H1 (cell line): ENCODE measurements around the gene TMEM273. TPM values are rescaled to one million over a fixed set of nuclear protein-coding genes. Genes with fewer than 3 reads are reported as not detected.
A peak's percentile ranks its signal among the peaks of the same experiment; 100 is the strongest.

Experiments
- CTCF ChIA-PET: fragments of 300-600 bp; sonication (Branson Sonifier 250); formaldehyde crosslinking; loops from one replicate; lab custom pipeline; 2021; ENCODE audit not compliant: partially characterized antibody; lab: Charles Lee
- POLR2A ChIA-PET: fragments of 300-600 bp; sonication (Branson Sonifier 250); formaldehyde crosslinking; loops from one replicate; lab custom pipeline; 2021; ENCODE audit warnings: inconsistent platforms; ENCODE audit not compliant: partially characterized antibody; lab: Charles Lee
- DNase-seq, 2 experiments: peaks; one replicate each; pipeline versions ENCODE4 v3.0.0 to v3.0.0-alpha.2; 2010 to 2022; ENCODE audit warnings: low spot score in 2 of 2, low read depth in 1 of 2, mixed read lengths in 1 of 2
- FAIRE-seq: peaks from 2 replicates; lab custom pipeline; 2011; peaks lifted over from hg19 to GRCh38; lab: Jason Lieb, UNC
- H2AFZ ChIP-seq: 2 replicates; pipeline ENCODE4 v1.8.1; 2012; ENCODE audit warnings: low read length, inconsistent platforms
- H2AK5ac ChIP-seq: 2 replicates; pipeline ENCODE4 v1.6.1; 2013; ENCODE audit warnings: low read depth, low read length
- H2BK120ac ChIP-seq: replicated peaks from 2 replicates; pipeline ENCODE3; 2013; ENCODE audit warnings: low read depth, low read length, inconsistent platforms
- H2BK12ac ChIP-seq: 2 replicates; pipeline ENCODE4 v1.6.1; 2013; ENCODE audit warnings: low read depth, low read length
- H2BK15ac ChIP-seq: 2 replicates; pipeline ENCODE4 v1.6.1; 2013; ENCODE audit warnings: low read length
- H2BK20ac ChIP-seq: 2 replicates; pipeline ENCODE4 v1.6.1; 2013; ENCODE audit warnings: low read length
- H2BK5ac ChIP-seq: 2 replicates; pipeline ENCODE4 v1.6.1; 2013; ENCODE audit warnings: low read depth, low read length
- H3K14ac ChIP-seq: 2 replicates; pipeline ENCODE4 v1.6.1; 2013; ENCODE audit warnings: inconsistent platforms; ENCODE audit not compliant: insufficient read length
- H3K18ac ChIP-seq: 2 replicates; pipeline ENCODE4 v1.6.1; 2013; ENCODE audit warnings: low read length; ENCODE audit errors: extremely low read depth
- H3K23ac ChIP-seq: 2 replicates; pipeline ENCODE4 v1.6.1; 2013; ENCODE audit warnings: inconsistent platforms; ENCODE audit not compliant: insufficient read length
- H3K23me2 ChIP-seq: 2 replicates; pipeline ENCODE4 v1.6.1; 2013; ENCODE audit warnings: low read depth, low read length
- H3K27ac ChIP-seq: 2 replicates; pipeline ENCODE4 v1.6.1; 2011; ENCODE audit warnings: low read depth, low read length, inconsistent platforms
- H3K27me3 ChIP-seq, 4 experiments: replicated peaks in 1 of 4; 1 replicate in 1 of 4; 2 replicates in 3 of 4; pipeline versions ENCODE4 v1.6.1 to v1.8.1; 2011 to 2013; ENCODE audit warnings: low read length in 3 of 4, mild to moderate bottlenecking in 3 of 4, inconsistent platforms in 2 of 4, mixed read lengths in 2 of 4, moderate library complexity in 1 of 4; ENCODE audit not compliant: control insufficient read depth in 3 of 4, insufficient read depth in 3 of 4; ENCODE audit errors: extremely low read depth in 1 of 4
- H3K36me3 ChIP-seq, 4 experiments: 2 replicates each; pipeline versions ENCODE4 v1.6.1 to v1.8.1; 2011 to 2013; ENCODE audit warnings: mild to moderate bottlenecking in 4 of 4, low read length in 3 of 4, moderate library complexity in 2 of 4, control low read depth in 1 of 4, inconsistent platforms in 1 of 4; ENCODE audit not compliant: insufficient read depth in 4 of 4, control insufficient read depth in 2 of 4
- H3K4ac ChIP-seq: replicated peaks from 2 replicates; pipeline ENCODE3; 2013; ENCODE audit warnings: low read length, low read depth, mixed read lengths, inconsistent platforms; ENCODE audit not compliant: insufficient read length
- H3K4me1 ChIP-seq, 4 experiments: replicated peaks in 1 of 4; 1 replicate in 1 of 4; 2 replicates in 3 of 4; pipeline versions ENCODE4 v1.6.1 to v1.8.1; 2011 to 2013; ENCODE audit warnings: low read length in 3 of 4, inconsistent platforms in 2 of 4, mixed read lengths in 1 of 4; ENCODE audit not compliant: insufficient read depth in 4 of 4, control insufficient read depth in 3 of 4
- H3K4me2 ChIP-seq, 2 experiments: 2 replicates each; pipeline versions ENCODE4 v1.6.1 to v1.8.1; 2011 to 2013; ENCODE audit warnings: low read depth in 2 of 2, low read length in 2 of 2, control low read depth in 1 of 2, inconsistent platforms in 1 of 2, mild to moderate bottlenecking in 1 of 2; ENCODE audit not compliant: insufficient read depth in 1 of 2
- H3K4me3 ChIP-seq, 4 experiments: fragments of 200-600, 300-600 bp in 1 of 4; sonication (generic), shearing (Covaris generic), sonication (Bioruptor Twin) in 1 of 4; 2 replicates each; pipeline versions ENCODE4 v1.5.1 to v1.8.1; 2011 to 2016; ENCODE audit warnings: low read length in 4 of 4, low read depth in 3 of 4, control low read depth in 2 of 4, inconsistent platforms in 2 of 4, mild to moderate bottlenecking in 2 of 4, mixed read lengths in 1 of 4, moderate library complexity in 1 of 4; ENCODE audit not compliant: insufficient read depth in 2 of 4; ENCODE audit errors: extremely low read depth in 1 of 4
- H3K56ac ChIP-seq: replicated peaks from 2 replicates; pipeline ENCODE3; 2013; ENCODE audit warnings: low read depth, mild to moderate bottlenecking, mixed read lengths, low read length, inconsistent platforms; ENCODE audit not compliant: insufficient read length
- H3K79me1 ChIP-seq: 2 replicates; pipeline ENCODE4 v1.6.1; 2013; ENCODE audit warnings: low read depth, low read length, control low read depth
- H3K79me2 ChIP-seq, 2 experiments: 2 replicates each; pipeline versions ENCODE4 v1.6.1 to v1.8.1; 2012 to 2013; ENCODE audit warnings: low read length in 2 of 2, mild to moderate bottlenecking in 2 of 2, inconsistent platforms in 1 of 2; ENCODE audit not compliant: insufficient read depth in 2 of 2, control insufficient read depth in 1 of 2
- H3K9ac ChIP-seq, 4 experiments: replicated peaks in 1 of 4; 1 replicate in 1 of 4; 2 replicates in 3 of 4; pipeline versions ENCODE4 v1.6.1 to v1.8.1; 2011 to 2013; ENCODE audit warnings: low read depth in 3 of 4, low read length in 3 of 4, control low read depth in 2 of 4, mild to moderate bottlenecking in 2 of 4, moderate library complexity in 2 of 4, inconsistent platforms in 1 of 4; ENCODE audit errors: extremely low read depth in 1 of 4
- H3K9me3 ChIP-seq, 2 experiments: 2 replicates each; pipeline versions ENCODE4 v1.6.1 to v1.8.1; 2012 to 2013; ENCODE audit warnings: mild to moderate bottlenecking in 2 of 2, moderate library complexity in 2 of 2, control low read depth in 1 of 2, inconsistent platforms in 1 of 2, low read depth in 1 of 2, low read length in 1 of 2, mixed read lengths in 1 of 2; ENCODE audit not compliant: insufficient read depth in 2 of 2
- H4K20me1 ChIP-seq, 2 experiments: replicated peaks in 1 of 2; 2 replicates each; pipeline versions ENCODE3 to v1.8.1; 2011 to 2013; ENCODE audit warnings: inconsistent platforms in 2 of 2, low read length in 2 of 2, mild to moderate bottlenecking in 1 of 2; ENCODE audit not compliant: insufficient read depth in 2 of 2, control insufficient read depth in 1 of 2
- H4K5ac ChIP-seq: 2 replicates; pipeline ENCODE4 v1.6.1; 2013; ENCODE audit warnings: low read length, low read depth, mixed read lengths, inconsistent platforms; ENCODE audit not compliant: insufficient read length
- H4K8ac ChIP-seq: 2 replicates; pipeline ENCODE4 v1.8.0; 2013; ENCODE audit warnings: mild to moderate bottlenecking, moderate library complexity, low read length, inconsistent platforms; ENCODE audit not compliant: insufficient read depth; ENCODE audit errors: extremely low read depth
- H4K91ac ChIP-seq: replicated peaks from 2 replicates; pipeline ENCODE3; 2013; ENCODE audit warnings: low read length, mixed read lengths, inconsistent platforms; ENCODE audit not compliant: insufficient read length
- CBX8 ChIP-seq: fragments of 300-800, 300-1000 bp; sonication (generic); IDR thresholded peaks from 2 replicates; pipeline ENCODE4 v1.7.1; 2016; ENCODE audit warnings: low read depth, low read length, borderline replicate concordance
- CEBPB ChIP-seq: IDR thresholded peaks from 2 replicates; pipeline ENCODE4 v1.6.1; 2012; ENCODE audit warnings: low read depth, low read length
- CREB1 ChIP-seq: IDR thresholded peaks from 2 replicates; pipeline ENCODE4 v1.6.1; 2012; ENCODE audit warnings: inconsistent platforms
- MAFK ChIP-seq: IDR thresholded peaks from 2 replicates; pipeline ENCODE4 v1.6.1; 2012; ENCODE audit warnings: low read depth, mild to moderate bottlenecking, improper control_type of control experiment, low read length
- RBBP5 ChIP-seq: IDR thresholded peaks from 2 replicates; pipeline ENCODE4 v1.7.1; 2012; ENCODE audit warnings: low read depth, mild to moderate bottlenecking, inconsistent platforms, low read length, moderate library complexity, borderline replicate concordance
- SP4 ChIP-seq: IDR thresholded peaks from 2 replicates; pipeline ENCODE4 v1.6.1; 2012; ENCODE audit warnings: low read length, inconsistent platforms
- ZNF274 ChIP-seq: IDR thresholded peaks from 2 replicates; pipeline ENCODE4 v1.7.0; 2012; ENCODE audit warnings: low read length, borderline replicate concordance; ENCODE audit errors: extremely low read depth
- WGBS, 2 experiments: shearing (Covaris generic) in 1 of 2; methylation state at CpG; one replicate each; pipeline versions ENCODE4 v1.1.6 to v1.1.7; 2013 to 2015; ENCODE audit warnings: low lambda C conversion rate in 2 of 2, mixed read lengths in 2 of 2, inconsistent platforms in 1 of 2, low coverage in 1 of 2, missing lambda C conversion rate in 1 of 2; ENCODE audit not compliant: insufficient replicate concordance in 2 of 2, insufficient coverage in 1 of 2, insufficient read length in 1 of 2; ENCODE audit errors: extremely low coverage in 1 of 2, missing lambda C conversion rate in 1 of 2; 5-methylcytosine and 5-hydroxymethylcytosine counted together
- polyA plus RNA-seq, 7 experiments: library from polyadenylated mRNA; depleted of rRNA in 3 of 7; stranded (reverse) in 5 of 7; unstranded in 2 of 7; fragments of >200 nt in 5 of 7; fragments of 200-250 nt in 2 of 7; gene quantifications; 1 replicate in 5 of 7; 2 replicates in 1 of 7; 4 replicates in 1 of 7; pipeline versions ENCODE4 v1.2.1 to v1.2.3, GENCODE V29; 2011 to 2013; ENCODE audit warnings: missing spikeins in 2 of 7, mixed read lengths in 2 of 7
- total RNA-seq: library from RNA; stranded (reverse); fragmentation: NEBNext Ultra II Directional; extraction: Animal tissue kit (Norgen Biotek cat#: 25700); gene quantifications from 2 replicates; pipeline ENCODE4 v1.2.1, GENCODE V29; 2021

Gene TMEM273
- total and polyA plus RNA-seq, 2 of the 8 experiments (the other 6 are each of a cell fraction or from before 2014, with no cell fraction given): not detected

- DNase-seq (no peak), FAIRE-seq (no peak)
- no peak overlapping the region for H3K9ac ChIP-seq
- no peak overlapping the region for H3K56ac ChIP-seq
- H2BK20ac ChIP-seq: no peak overlapping the region
- no peak overlapping the region for H2BK120ac ChIP-seq
- H2BK15ac ChIP-seq: no peak overlapping the region
- no peak overlapping the region for H3K14ac ChIP-seq
- no peak overlapping the region for H2AK5ac ChIP-seq
- no peaks in the 10 kb centered on the region for H3K23me2 ChIP-seq
- no peak overlapping the region for H3K4ac ChIP-seq
- H3K4me3 ChIP-seq: no peak overlapping the region
- H3K18ac ChIP-seq: no peak overlapping the region
- no peak for TF ChIP-seq RBBP5
- TF ChIP-seq ZNF274: no peak
- TF ChIP-seq CBX8: no peak
- no peak for TF ChIP-seq CREB1
- no peak for TF ChIP-seq SP4
- no peak for TF ChIP-seq CEBPB
- peak; percentile 60; the same call in 1 of the 2 replicates for TF ChIP-seq MAFK
- no peaks in the 10 kb centered on the region for H3K79me2 ChIP-seq
- H2AFZ ChIP-seq: no peak overlapping the region
- 87% methylated on average over 8 of the region's 8 CpGs; no CpG with 5 or more reads in 1 of the 2 experiments for WGBS, 2 experiments
- H3K9me3 ChIP-seq: no peaks in the 10 kb centered on the region
- H2BK5ac ChIP-seq: no peak overlapping the region; the same call in 1 of the 2 replicates
- ChIA-PET CTCF (interaction anchor here (0.5 to 5.5 kb wide), 20 partner anchors 8 to 522 kb away, joined by 3 to 49 read pairs (median 6); no protein-coding TSS in a partner anchor), POLR2A (no interaction called here)
- no peak overlapping the region for H3K27ac ChIP-seq
- H3K4me2 ChIP-seq: no peak overlapping the region
- no peaks in the 10 kb centered on the region for H4K20me1 ChIP-seq
- H2BK12ac ChIP-seq: no peak overlapping the region
- H4K91ac ChIP-seq: no peak overlapping the region
- no peak overlapping the region for H4K5ac ChIP-seq
- H3K4me1 ChIP-seq: peaks cover 0 to 2% (median under 1%) of the 10 kb centered on the region in 4 experiments; a peak in 3 of 7 replicates
- H3K23ac ChIP-seq: no peak overlapping the region
- H3K27me3 ChIP-seq: no peaks in the 10 kb centered on the region
- H3K79me1 ChIP-seq: no peaks in the 10 kb centered on the region
- H4K8ac ChIP-seq: no peak overlapping the region
- H3K36me3 ChIP-seq: no peaks in the 10 kb centered on the region
These were observed 25.4 kb downstream of the TMEM273 start for GRCh38 chr10:49162761-49163310.
